DOHH2 (cell line): Measurements from ENCODE around the gene GNB1L.
"Not testable (repeated sequence)": the region's sequence is repeated elsewhere in the genome, so short reads cannot be mapped to it uniquely, and the experiment has no call there.

Experiments used
- H3F3A ChIP-seq: fragments of 200-600 bp; sonication (generic), shearing (Covaris generic); 2 replicates; pipeline ENCODE4 v1.6.0; 2016; ENCODE audit warnings: antibody characterized with exemption, mild to moderate bottlenecking; ENCODE audit not compliant: control insufficient read depth, insufficient read depth
- H3K27ac ChIP-seq: fragments of 200-600 bp; sonication (generic); 2 replicates; pipeline ENCODE4 v1.5.1; 2014; ENCODE audit warnings: low read depth, mild to moderate bottlenecking, low read length, moderate library complexity
- H3K27me3 ChIP-seq: fragments of 200-600 bp; sonication (generic); 2 replicates; pipeline ENCODE4 v1.6.1; 2014; ENCODE audit warnings: mild to moderate bottlenecking, low read length, mixed read lengths; ENCODE audit not compliant: control insufficient read depth
- H3K36me3 ChIP-seq: fragments of 200-600 bp; sonication (generic); 2 replicates; pipeline ENCODE4 v1.6.1; 2014; ENCODE audit warnings: mild to moderate bottlenecking, low read length, moderate library complexity, mixed read lengths; ENCODE audit not compliant: control insufficient read depth
- H3K4me1 ChIP-seq: fragments of 200-600 bp; sonication (generic); 2 replicates; pipeline ENCODE4 v1.6.1; 2014; ENCODE audit warnings: mild to moderate bottlenecking, low read length, mixed read lengths; ENCODE audit not compliant: control insufficient read depth
- H3K4me2 ChIP-seq: fragments of 200-600 bp; sonication (generic); 2 replicates; pipeline ENCODE4 v1.6.0; 2014; ENCODE audit warnings: mild to moderate bottlenecking, low read length, moderate library complexity
- H3K4me3 ChIP-seq: fragments of 200-600 bp; sonication (generic); 2 replicates; pipeline ENCODE4 v1.5.1; 2014; ENCODE audit warnings: mild to moderate bottlenecking, low read length, mixed read lengths
- H3K79me2 ChIP-seq: fragments of 200-600 bp; sonication (generic); 2 replicates; pipeline ENCODE4 v1.6.1; 2014; ENCODE audit warnings: mild to moderate bottlenecking, low read length, mixed read lengths; ENCODE audit not compliant: control insufficient read depth
- H3K9me2 ChIP-seq: fragments of 200-600 bp; sonication (generic); replicated peaks from 2 replicates; pipeline ENCODE4 v1.6.1; 2014; ENCODE audit warnings: mild to moderate bottlenecking, low read length, mixed read lengths; ENCODE audit not compliant: control insufficient read depth
- H3K9me3 ChIP-seq: fragments of 200-600 bp; sonication (generic); 2 replicates; pipeline ENCODE4 v1.6.1; 2014; ENCODE audit warnings: antibody characterized with exemption, low read length, mixed read lengths; ENCODE audit not compliant: control insufficient read depth, insufficient read depth
- H4K20me1 ChIP-seq: fragments of 200-600 bp; sonication (generic); 2 replicates; pipeline ENCODE4 v1.6.0; 2014; ENCODE audit warnings: low read depth, mild to moderate bottlenecking, antibody characterized with exemption, low read length, moderate library complexity; ENCODE audit not compliant: control insufficient read depth, insufficient read depth
- CTCF ChIP-seq: fragments of 200-600 bp; sonication (generic); IDR thresholded peaks from one replicate; pipeline ENCODE4 v1.5.1; 2014; ENCODE audit warnings: antibody characterized with exemption, mild to moderate bottlenecking, low read depth, low read length; ENCODE audit not compliant: poor library complexity, severe bottlenecking
- EZH2phosphoT487 ChIP-seq: fragments of 200-600 bp; sonication (generic); IDR thresholded peaks from 2 replicates; pipeline ENCODE4 v1.6.1; 2017; ENCODE audit warnings: borderline replicate concordance, mild to moderate bottlenecking, antibody characterized with exemption, low read length, moderate library complexity, mixed read lengths

GNB1L gene

GRCh38 chr22:19782533-19782932 is 72.1 kb downstream of the GNB1L start:
- Histone ChIP-seq H3K79me2 (no peaks in the 10 kb centered on the region), H3F3A (peaks cover 5% of the 10 kb centered on the region; the same call in 1 of the 2 replicates), H3K27me3 (peaks cover 8% of the 10 kb centered on the region), H3K4me2 (no peak overlapping the region), H3K4me3 (no peak overlapping the region), H3K27ac (no peak overlapping the region), H3K9me3 (no peaks in the 10 kb centered on the region), H4K20me1 (no peaks in the 10 kb centered on the region), H3K36me3 (no peaks in the 10 kb centered on the region), H3K9me2 (no peaks in the 10 kb centered on the region), H3K4me1 (peaks cover 17% of the 10 kb centered on the region)
- TF ChIP-seq CTCF (no peak), EZH2phosphoT487 (no peak)

- Histone ChIP-seq H4K20me1 (no peaks in the 10 kb centered on the region), H3K4me3 (no peak overlapping the region), H3K4me1 (peaks cover 31% of the 10 kb centered on the region), H3K9me3 (no peaks in the 10 kb centered on the region), H3F3A (peaks cover 5% of the 10 kb centered on the region; the same call in 1 of the 2 replicates), H3K27me3 (peaks cover 9% of the 10 kb centered on the region), H3K9me2 (no peaks in the 10 kb centered on the region), H3K4me2 (0 out of 2 replicates have a peak overlapping the region, but pooled peaks have one; percentile 28), H3K36me3 (no peaks in the 10 kb centered on the region), H3K79me2 (no peaks in the 10 kb centered on the region), H3K27ac (no peak overlapping the region)
- TF ChIP-seq EZH2phosphoT487 (no peak), CTCF (no peak)
These were observed 74.9 kb downstream of the GNB1L start for GRCh38 chr22:19779685-19780268.

GRCh38 chr22:19779011-19779421 is 75.7 kb downstream of the GNB1L start:
- no peaks in the 10 kb centered on the region for H3K9me3 ChIP-seq
- no peak overlapping the region for H3K4me2 ChIP-seq
- no peak for TF ChIP-seq EZH2phosphoT487
- TF ChIP-seq CTCF: no peak
- no peaks in the 10 kb centered on the region for H3K79me2 ChIP-seq
- no peaks in the 10 kb centered on the region for H3K9me2 ChIP-seq
- H3F3A ChIP-seq: peaks cover 5% of the 10 kb centered on the region; the same call in 1 of the 2 replicates
- H3K27ac ChIP-seq: no peak overlapping the region
- H4K20me1 ChIP-seq: peaks cover 4% of the 10 kb centered on the region; the same call in 1 of the 2 replicates
- no peak overlapping the region for H3K4me3 ChIP-seq
- H3K4me1 ChIP-seq: peaks cover 36% of the 10 kb centered on the region
- H3K36me3 ChIP-seq: no peaks in the 10 kb centered on the region
- peaks cover 14% of the 10 kb centered on the region for H3K27me3 ChIP-seq

- not testable (repeated sequence) for H3K9me3 ChIP-seq
These were observed 77.5 kb downstream of the GNB1L start for GRCh38 chr22:19777192-19777591.

More at GRCh38 chr22:19777192-19777591, 77.5 kb downstream of the GNB1L start:
- H3K79me2 ChIP-seq, H3K36me3 ChIP-seq, H3K4me2 ChIP-seq, H3K27ac ChIP-seq, H3F3A ChIP-seq, H3K9me2 ChIP-seq, H3K4me3 ChIP-seq, H4K20me1 ChIP-seq: not testable (repeated sequence)
- peaks cover 54% of the 10 kb centered on the region for H3K4me1 ChIP-seq
- peaks cover 28% of the 10 kb centered on the region for H3K27me3 ChIP-seq
